Fibroblast of skin of scalp (primary cell): ENCODE measurements around the gene ANAPC10.
A peak's percentile ranks its signal among the peaks of the same experiment; 100 is the strongest.
"Not testable (repeated sequence)": the region's sequence is repeated elsewhere in the genome, so short reads cannot be mapped to it uniquely, and the experiment has no call there.

Source experiments
- DNase-seq: peaks from one replicate; pipeline ENCODE4 v3.0.0-alpha.2; 2013

The ANAPC10 gene

DNA sequence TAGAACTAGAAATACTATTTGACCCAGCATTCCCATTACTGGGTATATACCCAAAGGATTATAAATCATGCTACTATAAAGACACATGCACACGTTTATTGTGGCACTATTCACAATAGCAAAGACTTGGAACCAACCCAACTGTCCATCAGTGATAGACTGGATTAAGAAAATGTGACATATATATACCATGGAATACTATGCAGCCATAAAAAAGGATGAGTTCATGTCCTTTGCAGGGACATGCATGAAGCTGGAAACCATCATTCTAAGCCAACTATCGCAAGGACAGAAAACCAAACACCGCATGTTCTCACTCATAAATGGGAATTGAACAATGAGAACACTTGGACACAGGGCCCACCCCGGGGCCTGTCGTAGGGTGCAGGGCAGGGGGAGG is 97.3 kb downstream of the ANAPC10 start:
- not testable (repeated sequence) for DNase-seq

DNA sequence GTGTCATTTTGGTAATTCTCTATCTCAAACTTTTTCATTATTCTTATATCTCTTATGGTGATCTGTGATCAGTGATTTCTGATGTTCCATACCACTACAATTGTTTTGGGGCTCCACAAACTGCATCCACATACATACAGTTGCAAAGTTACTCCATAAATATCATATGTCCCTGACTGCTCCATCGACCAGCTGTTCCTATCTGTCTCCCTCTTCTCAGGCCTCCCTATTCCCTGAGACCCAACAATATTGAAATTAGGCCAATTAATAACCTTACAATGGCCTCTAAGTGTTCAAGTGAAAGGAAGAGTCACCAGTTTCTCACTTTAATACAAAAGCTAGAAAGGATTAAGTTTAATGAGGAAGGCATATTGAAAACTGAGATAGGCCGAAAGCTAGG is 108.7 kb downstream of the ANAPC10 start:
- DNase-seq: no peak

DNA sequence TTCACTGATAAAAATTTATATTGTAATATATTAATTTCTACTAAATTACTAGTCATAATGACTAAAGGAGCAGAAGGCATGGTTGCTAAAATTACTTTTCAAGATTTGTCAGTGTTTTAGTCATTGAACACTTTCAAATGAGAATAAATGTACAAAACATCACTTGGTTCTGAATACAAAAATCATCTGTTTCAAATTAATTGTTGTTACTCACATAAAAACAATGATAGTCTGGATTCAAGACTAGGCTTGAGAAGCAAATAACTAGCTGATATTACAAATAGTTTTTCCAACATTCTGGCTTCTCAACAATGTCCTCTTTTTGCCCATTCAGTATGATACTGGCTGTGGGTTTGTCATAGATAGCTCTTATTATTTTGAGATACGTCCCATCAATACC is 112.5 kb downstream of the ANAPC10 start:
- DNase-seq: peak; percentile 37

DNA sequence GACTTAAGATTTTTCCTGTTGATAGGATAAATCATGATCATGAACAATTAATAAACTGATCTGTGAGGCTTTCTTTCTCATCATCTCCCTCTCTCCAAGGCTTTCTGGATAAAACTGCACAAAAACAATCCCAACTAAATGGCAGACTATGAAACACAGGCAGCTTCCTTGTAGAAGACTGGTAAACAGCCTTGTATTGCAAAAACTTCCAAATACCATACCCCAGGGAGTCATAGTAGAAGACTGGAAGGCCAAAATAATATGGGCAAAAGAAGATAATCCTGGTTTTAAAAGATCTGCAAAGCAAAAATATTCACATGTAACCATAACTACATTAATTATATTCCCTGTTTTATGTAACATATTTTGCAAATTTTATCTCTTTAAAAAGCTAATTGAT is 113.0 kb downstream of the ANAPC10 start:
- no peak for DNase-seq

DNA sequence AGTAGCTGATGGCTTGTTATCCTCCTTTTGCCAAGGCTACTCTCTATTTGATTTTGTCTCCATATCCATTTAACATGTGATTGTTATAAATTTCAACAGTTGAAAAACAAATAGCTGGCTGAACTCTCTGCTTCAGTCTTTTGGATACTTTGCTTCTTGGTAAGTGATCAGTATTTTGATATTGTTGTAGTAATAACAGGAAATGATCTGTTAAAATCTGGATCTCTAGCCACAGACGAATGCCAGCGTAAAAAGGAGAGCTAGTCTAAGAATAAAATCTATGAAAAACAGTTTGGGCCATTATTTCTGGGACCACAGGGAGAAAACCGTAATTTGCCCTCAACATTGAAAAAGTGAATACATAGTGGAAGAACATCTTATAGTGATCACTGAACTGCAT is 113.8 kb downstream of the ANAPC10 start:
- no peak for DNase-seq

DNA sequence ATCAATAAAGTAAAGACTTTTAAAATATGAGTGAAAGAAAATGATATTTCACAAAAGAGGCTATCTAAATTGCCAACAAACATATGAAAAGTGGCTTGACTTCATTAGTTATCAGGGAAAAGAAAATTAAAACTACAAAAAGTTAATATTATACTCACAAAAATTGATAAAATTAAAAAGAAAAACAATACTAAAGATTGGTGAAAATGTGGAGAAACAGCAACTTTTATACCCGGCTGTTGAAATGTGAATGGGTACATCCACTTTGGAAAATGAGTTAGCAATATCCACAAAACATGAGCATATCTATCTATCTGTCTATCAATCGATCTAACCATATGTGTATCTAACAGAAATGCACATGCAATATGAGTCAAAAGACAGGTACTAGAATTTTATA is 122.3 kb downstream of the ANAPC10 start:
- no peak for DNase-seq

DNA sequence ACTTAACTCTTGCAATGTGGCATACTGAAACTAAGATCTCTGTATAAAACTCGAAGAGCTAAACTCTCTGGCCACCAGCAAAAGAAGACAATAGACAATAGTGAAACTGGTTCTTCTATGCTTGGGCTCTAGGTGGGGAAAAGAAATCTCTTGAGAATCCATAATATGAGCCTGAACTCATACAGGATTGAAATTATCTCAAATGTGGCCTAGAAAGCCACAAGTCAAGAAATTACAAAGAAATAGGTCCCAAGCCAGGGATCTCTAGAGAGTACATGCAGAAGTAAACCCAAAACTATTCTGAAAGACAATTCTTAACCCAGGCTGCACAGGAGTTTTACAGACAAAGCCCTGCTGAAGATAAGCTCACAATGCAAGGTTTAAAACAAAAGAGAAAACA is 127.4 kb downstream of the ANAPC10 start:
- DNase-seq: no peak

DNA sequence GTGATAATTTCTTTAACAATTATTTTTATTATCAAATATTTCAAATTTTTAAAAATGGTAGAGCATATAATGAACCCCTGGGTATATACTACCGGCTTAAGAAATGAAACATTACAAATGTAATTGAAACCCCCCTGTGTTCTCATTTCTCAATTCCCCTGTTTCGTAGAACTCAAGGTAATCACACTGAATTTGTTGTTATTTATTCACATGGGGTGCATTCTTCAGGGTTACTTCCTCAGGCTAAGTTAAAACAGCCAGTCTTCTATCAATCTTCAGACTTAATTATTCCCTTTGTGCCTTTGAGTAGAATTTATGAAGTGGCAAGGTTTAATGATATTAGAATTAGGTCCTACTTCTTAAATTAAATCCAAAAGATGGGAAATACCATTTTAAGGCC is 128.2 kb downstream of the ANAPC10 start:
- DNase-seq: no peak

DNA sequence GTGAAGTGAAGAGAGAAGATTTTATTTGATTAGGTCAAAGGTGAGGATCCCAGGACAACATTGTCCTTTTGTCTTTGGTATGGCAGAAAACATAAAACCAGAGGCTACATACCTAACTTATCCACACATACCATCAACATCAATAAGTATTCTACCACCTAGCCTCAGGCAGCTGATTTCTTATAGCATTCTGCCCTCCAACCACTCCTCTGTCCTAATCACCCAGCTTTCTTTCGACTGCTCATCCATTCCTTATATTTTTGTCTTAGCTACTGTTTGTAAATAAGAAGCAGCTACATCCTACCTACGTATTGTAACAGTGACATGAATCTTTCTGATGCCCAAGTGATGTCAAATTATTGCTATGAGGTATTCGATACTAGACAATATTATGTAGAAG is 129.4 kb downstream of the ANAPC10 start:
- DNase-seq: no peak

DNA sequence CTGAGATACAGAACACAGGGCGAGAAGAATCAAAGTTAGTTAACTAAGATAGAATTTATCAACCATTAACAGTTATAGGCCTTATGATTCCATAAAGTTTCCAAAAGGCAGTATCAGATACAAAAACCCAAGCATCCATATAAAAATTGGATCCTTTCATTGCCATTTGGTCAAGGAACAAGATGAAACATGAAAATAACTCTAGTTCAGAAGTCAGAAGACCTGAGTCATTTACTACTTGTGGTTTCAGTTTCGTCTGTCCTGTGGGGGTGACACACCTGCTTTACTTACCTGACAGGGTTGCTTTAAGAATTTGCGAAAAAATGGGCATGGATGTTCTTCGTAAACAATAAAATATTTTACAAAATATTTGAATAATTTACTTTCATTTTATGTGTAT is 130.8 kb downstream of the ANAPC10 start:
- no peak for DNase-seq

DNA sequence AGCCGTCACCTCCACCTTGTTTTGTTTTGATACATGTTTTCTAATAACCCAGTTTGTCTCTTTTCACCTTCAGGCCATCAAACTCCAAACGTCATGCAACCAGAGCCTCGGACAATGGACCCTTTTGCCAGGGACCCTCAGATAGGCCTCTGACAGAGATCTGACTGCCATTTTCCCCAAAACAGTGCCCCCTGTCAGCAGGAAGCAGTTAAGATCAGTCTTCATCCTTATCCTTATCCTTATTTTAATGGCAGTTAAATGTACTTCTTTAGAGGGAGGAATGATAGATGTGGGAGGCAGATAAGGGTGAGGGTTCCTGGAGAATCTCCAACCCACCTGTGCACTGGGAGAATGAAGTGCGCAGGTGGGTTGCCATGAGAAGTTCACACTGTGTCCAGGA is 135.7 kb downstream of the ANAPC10 start:
- no peak for DNase-seq

DNA sequence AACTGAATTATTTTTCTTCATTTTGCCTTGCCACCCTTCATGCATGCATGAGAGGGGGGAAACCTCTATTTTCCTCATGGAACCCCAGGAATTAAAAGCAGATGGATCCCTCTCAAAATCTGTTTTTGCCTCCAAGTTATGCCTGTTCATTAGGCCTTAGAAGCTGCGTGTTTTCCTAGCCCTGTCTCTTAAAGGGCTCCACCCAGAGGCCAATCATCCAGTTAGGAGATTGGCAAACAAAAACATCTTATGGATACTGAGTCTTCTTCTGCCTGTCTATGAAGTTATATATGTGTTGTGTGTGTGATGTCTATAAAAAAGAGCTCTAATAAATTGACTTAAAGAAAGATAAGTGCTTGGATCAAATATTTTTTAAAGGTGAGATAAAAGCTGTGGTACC is 142.9 kb downstream of the ANAPC10 start:
- no peak for DNase-seq

DNA sequence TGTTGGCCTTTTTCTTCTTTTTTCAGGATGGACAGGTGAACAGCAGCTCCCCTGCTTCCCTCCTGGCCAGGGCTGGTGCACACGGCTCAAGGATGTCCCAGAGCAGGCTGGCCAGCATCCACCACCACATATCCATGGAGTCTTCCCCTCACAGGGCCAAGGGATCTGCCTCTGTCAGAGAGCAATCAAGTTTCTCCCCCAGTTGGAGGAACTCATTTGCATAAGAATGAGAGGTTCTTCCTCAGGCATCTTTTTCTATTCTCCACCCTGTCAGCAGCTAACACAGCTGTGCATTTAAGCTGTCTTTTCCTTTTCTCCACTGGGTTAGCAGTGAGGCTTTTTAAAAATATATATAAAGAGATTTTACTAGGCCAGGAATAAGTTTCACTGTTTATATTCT is 143.8 kb downstream of the ANAPC10 start:
- no peak for DNase-seq

DNA sequence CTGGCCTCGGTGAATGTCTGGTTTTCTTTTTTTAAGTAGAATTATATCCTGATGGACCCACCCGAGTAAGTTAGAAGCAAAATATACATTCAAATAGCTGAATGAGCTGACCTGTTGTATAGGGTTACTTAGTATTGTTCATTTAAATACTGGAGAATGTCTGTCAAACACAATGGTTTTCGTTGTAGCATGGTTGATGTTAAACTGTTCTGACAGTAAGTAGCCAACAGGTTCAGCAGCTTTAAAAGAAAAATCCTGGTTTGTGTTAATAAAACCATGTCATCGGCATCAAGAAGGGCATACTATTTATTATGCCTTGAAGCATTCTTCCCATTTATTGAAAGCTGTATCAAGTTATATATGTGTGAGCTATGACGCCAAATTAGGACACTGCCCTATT is 149.6 kb downstream of the ANAPC10 start:
- no peak for DNase-seq

DNA sequence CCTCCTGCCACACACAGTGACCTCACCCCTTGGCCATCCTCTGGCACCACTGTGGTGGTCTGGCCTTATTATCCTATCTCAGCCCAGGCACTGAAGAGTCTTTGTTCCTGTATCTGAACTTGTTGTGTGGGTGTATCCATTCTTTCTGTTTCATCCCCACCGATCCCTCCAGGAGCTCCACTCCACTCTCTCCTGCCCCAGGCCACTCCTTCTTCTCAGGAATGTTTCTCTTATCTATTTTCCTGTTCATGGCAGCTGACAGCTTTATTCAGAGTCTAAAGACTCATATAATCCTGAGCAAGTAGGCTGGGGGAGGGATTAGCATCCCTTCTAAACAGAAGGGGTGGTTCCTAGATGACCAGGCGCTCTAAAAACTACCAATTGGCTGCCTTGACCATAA is 150.0 kb downstream of the ANAPC10 start:
- DNase-seq: no peak
